ENCODE data around the gene DRGX. TPM values are rescaled to one million over a fixed set of nuclear protein-coding genes. Genes with fewer than 3 reads are reported as not detected.

Gene DRGX
- not detected for total RNA-seq

DNA sequence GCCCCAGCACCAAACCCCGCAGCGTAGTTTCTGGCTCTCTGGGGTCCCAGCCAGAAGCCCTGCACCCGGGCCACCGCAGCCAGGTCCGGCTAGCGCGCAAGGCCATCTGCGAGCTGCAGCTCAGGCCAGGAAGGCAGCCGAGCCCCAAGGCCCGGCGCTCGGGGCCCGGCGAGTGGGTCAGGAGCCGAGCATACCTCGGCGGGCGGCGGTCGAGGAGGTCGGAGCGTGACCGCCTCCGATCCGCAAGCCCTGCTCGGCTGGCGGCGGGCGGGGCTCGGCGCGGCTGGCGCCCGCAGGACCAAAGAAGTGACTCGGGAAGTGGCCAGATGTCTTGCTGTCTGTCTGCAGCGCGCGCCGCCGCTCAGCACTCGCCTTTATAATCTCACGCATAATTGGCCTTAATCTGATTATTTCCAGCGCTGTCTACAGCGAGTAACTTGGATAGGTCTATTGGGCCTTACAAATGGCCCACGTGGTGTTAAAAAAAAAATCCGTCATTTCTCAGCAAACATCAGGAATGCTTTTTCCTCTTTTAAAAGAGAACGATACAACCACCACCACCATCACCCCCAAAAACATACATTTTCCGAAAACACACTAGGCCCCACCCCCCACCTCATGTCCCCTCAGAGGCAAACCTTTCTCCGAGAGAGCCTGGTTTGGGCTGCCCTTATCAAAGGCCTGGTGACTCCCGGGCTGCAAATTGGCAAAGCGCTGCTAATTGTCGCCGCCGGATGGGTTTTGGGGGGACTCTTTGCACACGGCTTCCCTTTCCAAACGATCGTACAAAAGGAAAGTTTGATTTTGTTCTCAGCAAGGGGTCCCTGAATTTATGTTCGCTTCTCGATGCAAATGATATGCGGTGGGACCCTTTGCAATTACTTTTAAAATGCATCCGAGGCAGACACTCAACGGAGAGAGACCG, at the start of gene DRGX:
DRGX (minus strand) TSS at position 349 of the 925 bp plus-strand sequence. CDS start 649 bp downstream, outside the sequence.
- ATAC-seq (ENCODE audit: insufficient number of reproducible peaks, low FRiP score, low read depth) (no peak), DNase-seq (ENCODE audit: low spot score) (no peak)
- TF ChIP-seq, protein P1, sequence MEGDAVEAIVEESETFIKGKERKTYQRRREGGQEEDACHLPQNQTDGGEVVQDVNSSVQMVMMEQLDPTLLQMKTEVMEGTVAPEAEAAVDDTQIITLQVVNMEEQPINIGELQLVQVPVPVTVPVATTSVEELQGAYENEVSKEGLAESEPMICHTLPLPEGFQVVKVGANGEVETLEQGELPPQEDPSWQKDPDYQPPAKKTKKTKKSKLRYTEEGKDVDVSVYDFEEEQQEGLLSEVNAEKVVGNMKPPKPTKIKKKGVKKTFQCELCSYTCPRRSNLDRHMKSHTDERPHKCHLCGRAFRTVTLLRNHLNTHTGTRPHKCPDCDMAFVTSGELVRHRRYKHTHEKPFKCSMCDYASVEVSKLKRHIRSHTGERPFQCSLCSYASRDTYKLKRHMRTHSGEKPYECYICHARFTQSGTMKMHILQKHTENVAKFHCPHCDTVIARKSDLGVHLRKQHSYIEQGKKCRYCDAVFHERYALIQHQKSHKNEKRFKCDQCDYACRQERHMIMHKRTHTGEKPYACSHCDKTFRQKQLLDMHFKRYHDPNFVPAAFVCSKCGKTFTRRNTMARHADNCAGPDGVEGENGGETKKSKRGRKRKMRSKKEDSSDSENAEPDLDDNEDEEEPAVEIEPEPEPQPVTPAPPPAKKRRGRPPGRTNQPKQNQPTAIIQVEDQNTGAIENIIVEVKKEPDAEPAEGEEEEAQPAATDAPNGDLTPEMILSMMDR (IDR thresholded peaks at IDR 0.05), result no peak
- Histone ChIP-seq H3K27ac (no peak within 1 kb of the TSS), H3K4me3 (peak within 1 kb of the TSS; percentile 18), H3K9me3 (no peaks in the 10 kb centered on the region), H3K36me3 (no peaks in the 10 kb centered on the region), H3K4me1 (ENCODE audit: control insufficient read depth in 1 of 2, low read depth in 2 of 2) (peaks cover 14 to 16% of the 10 kb centered on the region in 2 donors), H3K27me3 (replicated peaks; ENCODE audit: insufficient read depth) (peaks cover 28% of the 10 kb centered on the region)

DNA sequence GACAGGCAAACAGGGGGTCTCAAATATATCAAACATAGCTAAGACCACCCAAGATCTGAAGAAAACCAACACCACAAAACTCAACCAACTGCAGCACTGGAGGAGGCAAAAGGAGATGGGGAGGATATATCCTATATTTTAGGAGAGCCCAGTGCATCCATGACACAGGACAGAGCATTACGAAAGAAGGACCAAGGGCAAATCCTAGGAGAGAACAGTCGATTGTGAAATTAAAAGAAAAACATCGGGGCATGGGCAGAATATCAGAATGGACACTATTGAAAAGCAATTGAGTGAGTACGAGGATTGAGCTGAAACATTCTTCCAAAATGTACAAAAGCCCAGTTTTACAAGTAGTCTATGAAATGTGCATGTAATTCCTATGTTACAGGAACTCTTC, 48.5 kb upstream of the DRGX start:
- Histone ChIP-seq H3K36me3 (no peaks in the 10 kb centered on the region), H3K4me1 (ENCODE audit: control insufficient read depth in 1 of 2, low read depth in 2 of 2) (no peaks in the 10 kb centered on the region), H3K4me3 (no peak overlapping the region), H3K9me3 (peaks cover 7% of the 10 kb centered on the region), H3K27ac (no peak overlapping the region), H3K27me3 (replicated peaks; ENCODE audit: insufficient read depth) (no peaks in the 10 kb centered on the region)
- DNase-seq (ENCODE audit: low spot score) (no peak), ATAC-seq (ENCODE audit: insufficient number of reproducible peaks, low FRiP score, low read depth) (no peak)
- TF ChIP-seq, protein P1 (IDR thresholded peaks at IDR 0.05), result no peak

DNA sequence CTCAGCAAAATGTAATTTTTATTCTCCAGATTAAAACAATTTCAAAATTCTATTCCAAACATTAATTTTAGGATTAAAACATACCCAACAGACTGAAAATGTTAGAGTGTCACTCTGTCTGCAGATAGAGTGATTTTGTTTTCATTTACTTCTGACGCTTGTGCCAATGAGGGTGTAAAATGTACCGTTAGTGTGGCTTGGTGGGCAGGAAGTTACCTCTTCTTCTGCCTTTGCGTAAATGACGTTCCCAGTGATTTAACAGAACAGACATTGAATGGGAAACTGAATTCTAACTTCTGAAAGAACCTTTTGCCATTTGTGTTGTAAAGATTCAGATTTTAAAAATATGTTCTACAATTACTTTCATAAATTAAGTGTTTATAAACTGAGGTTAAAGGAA, 47.0 kb upstream of the DRGX start:
- Histone ChIP-seq H3K36me3 (no peaks in the 10 kb centered on the region), H3K4me3 (no peak overlapping the region), H3K4me1 (ENCODE audit: control insufficient read depth in 1 of 2, low read depth in 2 of 2) (no peaks in the 10 kb centered on the region), H3K27me3 (replicated peaks; ENCODE audit: insufficient read depth) (no peaks in the 10 kb centered on the region), H3K9me3 (no peaks in the 10 kb centered on the region), H3K27ac (no peak overlapping the region)
- no peak for DNase-seq (ENCODE audit: low spot score)
- no peak for ATAC-seq (ENCODE audit: insufficient number of reproducible peaks, low FRiP score, low read depth)
- TF ChIP-seq, protein P1 (IDR thresholded peaks at IDR 0.05), result no peak

DNA sequence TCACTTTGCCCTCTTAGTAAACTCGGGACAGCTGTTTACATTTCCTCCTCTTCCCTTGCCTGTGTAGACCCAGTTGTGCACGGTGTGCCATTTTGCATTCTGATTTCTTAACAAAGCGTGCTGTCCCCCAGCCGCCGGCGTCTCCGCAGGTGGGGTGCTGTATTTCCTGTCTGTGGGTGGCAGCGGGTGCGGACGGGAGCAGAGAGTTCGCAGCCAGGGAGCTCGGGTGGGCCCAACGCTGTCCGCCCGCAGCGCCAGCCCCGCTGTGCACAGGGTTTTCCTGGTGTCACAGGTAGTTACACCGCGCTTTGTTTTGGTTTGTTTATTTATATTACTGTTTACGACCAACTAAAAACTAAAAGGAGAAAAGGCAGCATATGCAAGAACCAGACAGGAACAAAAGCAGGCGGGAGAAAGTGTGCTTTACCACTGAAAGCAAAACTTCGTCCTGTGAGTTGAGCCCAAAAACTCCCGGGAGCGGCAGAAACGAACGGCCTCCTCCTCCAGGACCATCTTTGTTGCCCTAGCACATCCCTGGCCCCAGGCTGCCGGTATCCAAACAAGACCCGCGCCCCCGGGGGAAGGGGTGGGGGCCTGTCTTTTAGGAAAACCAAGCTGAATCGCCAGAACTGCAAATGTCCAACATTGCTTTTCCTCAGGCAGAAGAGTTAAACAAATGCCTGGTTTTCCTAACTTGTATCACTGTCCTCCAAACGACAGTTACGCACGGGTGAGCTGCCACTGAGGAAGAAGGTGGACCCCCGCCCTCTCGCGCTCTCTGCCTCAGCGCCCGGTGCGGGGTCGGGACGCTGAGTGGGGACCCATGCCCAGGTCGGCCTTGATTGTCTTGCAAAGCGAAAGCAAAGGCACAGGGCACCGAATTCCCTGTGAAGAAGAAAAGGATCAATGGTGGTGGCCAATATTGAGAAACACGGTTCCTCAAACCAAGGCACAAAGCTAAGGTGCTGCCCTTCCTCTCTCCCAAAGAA, 45.9 kb upstream of the DRGX start:
- DNase-seq (ENCODE audit: low spot score) (no peak), ATAC-seq (ENCODE audit: insufficient number of reproducible peaks, low FRiP score, low read depth) (no peak)
- no peak overlapping the region for H3K27ac ChIP-seq
- TF ChIP-seq, protein P1 (IDR thresholded peaks at IDR 0.05), result no peak
- no peaks in the 10 kb centered on the region for H3K27me3 ChIP-seq (replicated peaks; ENCODE audit: insufficient read depth)
- no peak overlapping the region for H3K4me3 ChIP-seq
- no peaks in the 10 kb centered on the region for H3K4me1 ChIP-seq (ENCODE audit: control insufficient read depth in 1 of 2, low read depth in 2 of 2)
- H3K36me3 ChIP-seq, result no peaks in the 10 kb centered on the region
- no peaks in the 10 kb centered on the region for H3K9me3 ChIP-seq

DNA sequence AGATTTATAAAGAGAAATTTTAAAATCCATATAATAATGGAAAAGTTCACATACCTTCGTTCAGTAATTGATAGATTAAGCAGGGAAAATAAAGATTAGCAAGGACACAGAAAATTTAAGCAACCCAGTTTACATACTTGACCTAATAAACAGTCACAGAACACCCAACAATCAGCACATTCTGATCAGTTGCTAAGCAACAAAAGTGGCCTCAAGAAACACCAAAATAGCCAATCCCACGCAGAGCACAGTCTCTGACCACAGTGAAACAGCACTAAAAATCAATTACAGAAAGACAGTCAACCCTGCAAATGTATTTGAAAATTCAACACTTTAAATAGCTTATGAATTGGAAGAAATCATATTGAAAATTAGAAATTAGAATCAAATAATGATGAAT, 39.3 kb upstream of the DRGX start:
- H3K27ac ChIP-seq, result no peak overlapping the region
- DNase-seq (ENCODE audit: low spot score) (no peak), ATAC-seq (ENCODE audit: insufficient number of reproducible peaks, low FRiP score, low read depth) (no peak)
- no peaks in the 10 kb centered on the region for H3K27me3 ChIP-seq (replicated peaks; ENCODE audit: insufficient read depth)
- no peaks in the 10 kb centered on the region for H3K4me1 ChIP-seq (ENCODE audit: control insufficient read depth in 1 of 2, low read depth in 2 of 2)
- no peak overlapping the region for H3K4me3 ChIP-seq
- TF ChIP-seq, protein P1 (IDR thresholded peaks at IDR 0.05), result no peak
- H3K9me3 ChIP-seq, result no peaks in the 10 kb centered on the region
- H3K36me3 ChIP-seq, result no peaks in the 10 kb centered on the region

Data from thoracic aorta (tissue), 2 donors.